ENCODE measurements around the gene LRRC72.
"Not testable (repeated sequence)": the region's sequence is repeated elsewhere in the genome, so short reads cannot be mapped to it uniquely, and the experiment has no call there.

The LRRC72 gene

DNA sequence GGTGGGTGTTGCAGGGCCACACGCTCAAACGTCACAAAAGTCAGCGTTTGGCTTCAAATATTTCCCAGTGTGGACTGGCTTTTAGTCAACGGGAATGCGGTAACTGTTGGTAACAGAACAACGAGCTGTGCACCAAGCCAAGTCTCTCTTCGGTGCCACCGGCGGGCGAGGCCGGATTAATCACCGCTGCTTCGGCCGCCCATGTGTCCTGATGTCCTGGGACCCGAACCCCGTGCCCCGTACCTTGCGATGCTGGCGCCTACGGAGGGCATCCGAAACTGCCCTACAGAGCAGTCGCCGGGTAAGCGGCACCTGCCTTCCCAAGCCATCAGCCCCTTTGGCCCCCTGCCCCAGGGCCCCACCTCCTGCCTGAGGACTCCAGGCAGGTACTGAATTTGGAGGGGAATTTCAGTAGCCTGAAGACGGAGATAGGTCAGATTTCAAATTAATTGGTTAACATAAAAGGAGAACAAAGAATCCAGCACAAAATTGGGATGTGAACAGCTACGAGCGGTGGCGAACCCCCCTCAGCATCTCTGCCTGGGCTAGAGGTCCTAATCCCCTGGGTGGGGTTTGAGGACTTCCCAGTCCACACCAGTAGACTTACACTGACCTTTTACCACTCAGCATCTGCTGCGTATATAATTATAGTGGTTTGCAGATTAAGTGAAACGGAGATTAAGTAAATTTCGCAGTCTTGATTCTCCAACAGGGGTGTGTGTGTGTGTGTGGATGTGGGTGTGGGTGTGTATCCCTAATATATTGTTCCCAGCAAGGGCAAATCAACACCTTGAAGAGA lies at the start of gene LRRC72:
Gene LRRC72, plus strand, starts transcription at position 84 of the 799 bp plus-strand sequence. Its CDS starts 128 bp downstream, at position 212.
- DNase-seq = no peak

DNA sequence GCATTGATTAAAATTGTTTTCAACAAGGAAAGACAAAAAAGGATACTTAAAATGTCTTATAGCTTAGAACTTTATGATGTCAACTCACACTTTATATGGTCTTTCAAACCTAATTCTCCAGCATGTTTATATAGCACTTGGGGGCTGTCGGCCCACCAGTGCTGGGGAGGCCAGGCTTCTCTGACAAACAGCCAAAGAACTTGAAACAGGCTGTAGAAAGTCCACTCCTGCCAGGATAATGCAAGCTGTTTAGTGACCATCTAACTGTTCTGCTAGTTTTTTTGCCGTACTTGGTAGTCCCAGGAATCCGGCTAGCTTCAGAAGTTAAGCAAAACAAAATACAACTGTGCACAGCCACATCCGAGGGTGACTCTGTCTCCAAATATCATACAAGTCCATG lies 47.5 kb upstream of the LRRC72 start:
- no peak for DNase-seq

DNA sequence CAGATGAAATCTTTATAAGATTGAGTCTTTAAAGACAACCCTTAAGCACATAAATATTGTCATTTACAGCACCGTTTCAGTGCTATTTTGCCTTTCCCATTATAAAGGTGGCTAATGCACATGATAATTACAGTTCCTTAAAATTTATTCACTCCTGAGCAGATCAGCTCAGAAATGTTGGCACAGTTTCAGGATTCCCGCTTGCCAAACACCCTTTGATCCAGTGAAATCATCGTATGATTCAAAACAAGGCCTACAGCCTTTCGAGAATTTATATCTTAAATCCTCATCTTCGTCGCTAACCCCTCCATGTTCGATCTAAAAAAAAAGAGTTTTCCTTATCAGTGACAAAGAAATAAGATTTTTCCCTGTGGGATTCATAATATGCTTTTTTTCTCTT lies 47.0 kb upstream of the LRRC72 start:
- no peak for DNase-seq

DNA sequence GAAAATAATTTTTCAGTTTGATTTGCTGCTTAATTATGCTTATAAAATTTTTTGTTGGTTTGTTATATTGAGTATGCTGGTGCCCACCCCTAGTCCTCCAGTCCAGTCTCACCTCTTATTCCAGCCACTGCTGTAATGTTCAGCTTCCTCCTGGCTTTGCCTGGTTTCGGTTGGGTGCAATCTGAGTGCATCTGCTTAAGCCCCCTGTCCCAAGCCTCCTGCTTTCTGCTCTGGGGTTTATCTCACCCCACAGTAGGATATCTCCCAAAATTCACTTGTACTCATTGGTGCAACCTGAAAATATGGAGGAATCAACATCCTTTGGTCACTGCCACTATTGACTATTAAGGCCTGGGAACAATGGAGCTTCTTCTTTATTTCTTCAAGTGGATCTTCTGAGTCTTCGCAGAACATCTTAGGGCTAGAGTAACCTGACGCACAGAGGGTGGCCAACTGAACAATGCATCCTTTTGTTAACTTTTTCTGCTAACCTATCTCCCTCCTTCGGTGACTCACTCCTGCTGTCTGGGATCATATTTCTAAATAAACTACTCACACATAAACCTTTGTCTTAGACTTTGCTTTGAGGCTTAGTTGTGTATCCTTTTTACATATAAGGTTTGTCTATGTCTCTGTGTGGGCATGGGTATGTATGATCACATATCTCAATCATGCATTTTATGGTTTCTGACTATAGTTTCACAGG lies 42.0 kb upstream of the LRRC72 start:
- DNase-seq = no peak

- DNase-seq = no peak
Measured at GRCh38 chr7:16491148-16491547, 35.5 kb upstream of the LRRC72 start.

DNA sequence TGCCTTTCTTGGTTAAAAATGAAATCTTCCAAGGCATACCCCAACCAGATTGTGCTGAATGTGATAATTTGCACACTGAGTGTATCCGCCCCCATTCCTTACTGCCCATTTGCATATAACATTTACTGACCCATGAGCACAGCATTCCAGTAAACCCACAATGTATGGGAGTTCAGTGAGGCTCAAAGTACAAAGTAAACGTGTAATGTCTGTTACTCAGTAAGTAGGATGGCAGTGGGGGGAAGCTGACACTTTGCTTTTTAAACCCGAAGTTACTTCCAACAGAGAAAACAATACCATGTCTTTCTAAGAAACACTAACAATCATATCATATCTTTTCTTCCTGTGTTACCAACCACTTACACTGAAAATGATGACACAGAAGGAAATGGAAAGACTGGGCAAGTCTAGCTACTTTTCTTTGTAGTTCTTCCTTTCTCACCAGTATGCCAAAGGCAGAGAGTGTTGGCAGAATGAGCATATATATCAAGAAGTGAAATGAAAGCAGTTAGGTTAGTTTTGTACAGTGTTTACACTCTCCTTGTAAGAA lies 34.0 kb upstream of the LRRC72 start:
- DNase-seq = no peak

GRCh38 chr7:16493266-16493665 lies 33.4 kb upstream of the LRRC72 start:
- DNase-seq = no peak

DNA sequence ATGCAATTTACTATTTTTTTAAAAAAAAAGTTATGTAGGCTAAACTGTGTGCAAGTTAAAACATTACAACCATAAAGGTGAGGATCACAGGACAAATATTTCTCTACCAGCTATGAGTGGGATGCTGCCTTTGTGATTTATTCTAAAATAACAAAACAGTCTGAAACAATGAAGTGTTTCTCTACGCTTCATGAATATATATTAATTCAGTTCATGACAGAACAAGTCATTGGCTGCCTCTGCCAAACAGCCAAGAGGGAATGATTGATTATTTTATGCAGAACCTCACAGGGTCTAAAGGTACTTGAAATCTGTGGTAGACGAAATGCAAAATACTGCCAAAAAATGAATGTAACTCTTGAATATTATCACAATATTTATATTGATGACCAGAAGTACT lies 32.1 kb upstream of the LRRC72 start:
- DNase-seq = no peak

DNA sequence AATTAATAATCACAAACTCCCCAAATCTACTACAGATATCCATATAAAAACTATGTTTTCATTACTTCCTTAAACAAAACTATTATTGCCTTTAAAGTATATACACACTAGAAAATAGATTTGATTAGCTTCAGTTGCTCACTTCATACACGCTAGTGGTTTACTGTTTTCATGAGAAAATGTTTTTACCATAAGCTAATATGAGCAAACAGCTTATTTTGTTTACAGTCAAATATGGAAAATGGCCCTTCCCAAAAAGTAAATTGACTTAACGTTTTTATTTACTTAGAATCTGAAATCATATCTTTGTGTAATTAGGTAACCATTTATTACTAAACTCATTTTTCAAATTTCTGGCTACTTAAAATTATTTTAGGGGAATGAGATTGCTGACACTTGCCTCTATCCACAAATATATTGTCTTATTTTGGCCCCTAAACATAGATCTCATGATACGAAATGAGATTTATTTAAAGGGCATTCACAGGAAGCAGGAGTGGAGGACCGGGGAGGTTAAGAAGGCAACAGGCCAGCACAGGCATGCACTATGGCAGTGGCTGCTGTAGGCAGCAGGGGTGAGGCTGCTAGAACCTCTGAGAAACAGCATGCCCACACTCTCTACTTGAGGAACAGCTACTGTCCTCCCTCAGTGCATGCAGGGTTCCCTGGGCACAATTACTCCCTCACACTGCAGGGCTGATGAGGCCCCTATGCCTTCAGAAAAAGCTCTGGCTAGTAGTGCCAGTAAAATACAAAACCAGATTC lies 31.5 kb upstream of the LRRC72 start:
- no peak for DNase-seq

GRCh38 chr7:16498122-16498521 lies 28.5 kb upstream of the LRRC72 start:
- no peak for DNase-seq

DNA sequence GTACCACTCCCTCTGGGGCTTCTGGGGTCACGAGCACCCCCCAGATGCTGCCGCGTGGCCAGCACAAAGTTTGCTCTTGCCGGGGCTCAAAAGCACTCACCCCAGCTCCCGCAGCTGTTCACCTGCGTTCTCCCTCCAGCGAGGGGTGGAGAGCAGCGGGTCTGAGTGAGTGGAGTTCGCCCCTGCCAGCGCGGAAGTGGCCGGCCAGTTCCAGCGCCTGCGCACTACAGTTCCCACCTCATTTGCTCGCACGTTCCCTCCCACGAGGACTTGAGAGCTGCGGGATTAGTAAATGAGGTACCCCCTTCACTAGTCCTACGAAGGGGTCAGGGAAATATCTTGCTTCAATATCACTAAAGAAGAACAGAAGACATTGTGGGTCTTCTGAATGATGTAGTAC lies 24.3 kb upstream of the LRRC72 start:
- DNase-seq = no peak

GRCh38 chr7:16504019-16504418 lies 22.6 kb upstream of the LRRC72 start:
- DNase-seq = no peak

DNA sequence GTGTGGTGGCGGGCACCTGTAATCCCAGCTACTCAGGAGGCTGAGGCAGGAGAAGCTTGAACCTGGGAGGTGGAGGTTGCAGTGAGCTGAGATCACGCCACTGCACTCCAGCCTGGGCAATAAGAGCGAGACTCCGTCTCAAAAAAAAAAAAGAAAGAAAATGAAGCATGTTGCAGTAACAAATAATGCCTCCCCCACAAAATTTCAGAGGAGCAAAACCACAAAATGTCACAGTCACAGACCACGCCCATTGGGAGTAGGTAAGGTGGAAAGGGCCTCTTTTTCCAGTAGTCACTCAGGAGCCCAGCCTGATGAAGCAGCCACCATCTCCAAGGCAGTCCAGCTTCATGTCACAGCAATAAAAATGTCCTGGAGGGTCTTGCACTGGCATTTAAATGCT lies 20.2 kb upstream of the LRRC72 start:
- not testable (repeated sequence) for DNase-seq

DNA sequence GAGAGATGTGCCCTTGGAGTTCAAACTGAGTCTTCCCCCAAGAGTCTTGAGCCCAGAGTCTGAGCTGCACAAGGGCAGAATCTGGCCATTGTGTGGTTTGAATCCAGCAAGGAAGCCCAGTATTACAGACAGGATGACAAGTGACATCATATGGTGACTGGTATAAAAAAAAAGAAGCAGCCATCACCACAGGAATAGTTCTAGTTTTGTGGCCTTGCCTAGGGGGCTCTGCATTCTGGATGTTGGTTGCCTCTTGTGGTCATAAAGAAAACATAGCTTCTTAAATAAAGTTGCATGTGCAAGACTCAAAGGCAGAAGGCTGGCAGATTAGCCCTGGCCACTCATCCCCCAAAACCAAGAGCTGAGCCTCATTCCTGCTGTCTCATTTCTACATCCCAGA lies 16.8 kb upstream of the LRRC72 start:
- DNase-seq = peak in 1 of 2 experiments; percentile 1

- no peak for DNase-seq
Measured at GRCh38 chr7:16511314-16511713, 15.3 kb upstream of the LRRC72 start.

- no peak for DNase-seq
Measured at GRCh38 chr7:16512097-16512496, 14.5 kb upstream of the LRRC72 start.

- no peak for DNase-seq
Measured at GRCh38 chr7:16514271-16514670, 12.4 kb upstream of the LRRC72 start.

GRCh38 chr7:16514729-16515128 lies 11.9 kb upstream of the LRRC72 start:
- DNase-seq = no peak

GRCh38 chr7:16515785-16516685 lies 10.6 kb upstream of the LRRC72 start:
- no peak for DNase-seq

- not testable (repeated sequence) for DNase-seq
Measured at GRCh38 chr7:16519985-16520384, 6.6 kb upstream of the LRRC72 start.

DNA sequence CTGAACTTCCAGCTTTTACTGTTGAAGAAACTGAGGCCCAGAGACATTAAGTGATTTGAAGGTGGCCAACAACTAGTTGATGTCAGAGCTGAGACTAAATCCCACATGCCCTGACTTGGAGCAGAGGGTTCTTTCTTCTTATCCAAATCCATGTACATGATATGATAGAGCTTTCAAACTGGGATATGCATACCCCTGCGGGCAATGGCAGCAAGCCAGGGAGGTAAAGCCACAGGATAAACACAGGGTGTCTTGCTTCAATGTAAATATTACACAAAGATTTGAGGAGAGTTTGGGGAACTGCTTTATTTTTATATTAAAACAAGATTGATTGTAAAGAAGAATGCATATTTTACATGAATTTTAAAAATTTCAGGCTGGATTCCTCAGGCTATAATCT lies 2.3 kb upstream of the LRRC72 start:
- no peak for DNase-seq

DNA sequence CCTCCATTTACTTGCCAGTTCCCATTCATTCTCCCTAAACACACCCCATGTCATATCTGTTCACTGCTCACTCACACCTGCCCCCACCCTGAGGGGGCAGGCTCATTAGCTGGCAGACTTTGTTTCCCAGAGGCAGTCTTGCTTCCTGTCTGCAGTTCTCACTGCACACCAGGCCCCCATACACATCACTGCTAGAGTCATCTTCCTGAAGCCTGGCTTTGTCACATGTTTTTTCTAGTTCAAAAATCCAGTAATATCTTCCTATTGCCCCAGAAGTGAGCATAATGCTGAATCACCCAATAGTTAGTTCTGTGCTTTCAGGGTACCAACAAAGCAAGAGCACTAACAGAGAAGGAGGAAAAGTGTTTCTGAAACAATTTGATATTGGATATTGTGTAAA lies 1.9 kb downstream of the LRRC72 start:
- DNase-seq = no peak

Data from Kasumi-1 (cell line).